HepG2 (cell line): Measurements from ENCODE around the gene DPP7. TPM values are rescaled to one million over a fixed set of nuclear protein-coding genes. Genes with fewer than 3 reads are reported as not detected.

ENCODE experiments used
- ATAC-seq: fragments of 200-7000 bp; cut with Tn5 transposase; 3 replicates; pipeline ENCODE4 v1.9.1; 2020; ENCODE audit warnings: mild to moderate bottlenecking, moderate library complexity
- BruUV-seq: library from RNA; stranded (reverse); fragments of 400-500 nt; replicated peaks from 2 replicates; lab custom pipeline; 2021; lab: Mats Ljungman, UMichigan
- CTCF ChIA-PET: fragments of 300-600 bp; formaldehyde crosslinking; extraction: SDS; loops from one replicate; lab custom pipeline; 2021; ENCODE audit warnings: low total read pairs, inconsistent platforms, low intra/inter-chr PET ratio; lab: Yijun Ruan, JAX
- POLR2A ChIA-PET: fragments of 350-600 bp; sonication (Branson Sonifier 250); formaldehyde crosslinking; loops from one replicate; lab custom pipeline; 2020; ENCODE audit warnings: antibody characterized with exemption, inconsistent platforms; lab: Yijun Ruan, JAX
- DNase-seq: peaks from one replicate; pipeline ENCODE4 v3.0.0-alpha.2; 2015; ENCODE audit warnings: low spot score
- FAIRE-seq: peaks from 3 replicates; lab custom pipeline; 2011; peaks lifted over from hg19 to GRCh38; lab: Jason Lieb, UNC
- H2AFZ ChIP-seq: one replicate; pipeline ENCODE4 v1.6.1; 2011; ENCODE audit warnings: low read length, inconsistent platforms
- H3K27ac ChIP-seq: fragments of 300-600 bp; 3 replicates; pipeline ENCODE4 v1.8.0; 2011; ENCODE audit warnings: mixed run types, mild to moderate bottlenecking, mixed read lengths, low read length, inconsistent platforms; ENCODE audit not compliant: insufficient read depth; ENCODE audit errors: extremely low read length
- H3K27me3 ChIP-seq, 2 experiments: fragments of 200-600 bp in 1 of 2; 2 replicates in 1 of 2; 3 replicates in 1 of 2; pipeline versions ENCODE4 v1.6.0 to v1.8.0; 2011; ENCODE audit warnings: low read length in 2 of 2, mild to moderate bottlenecking in 2 of 2, moderate library complexity in 2 of 2, inconsistent platforms in 1 of 2; ENCODE audit not compliant: insufficient read depth in 2 of 2, control insufficient read depth in 1 of 2
- H3K36me3 ChIP-seq, 2 experiments: fragments of 200-600 bp in 1 of 2; replicated peaks in 1 of 2; 2 replicates in 1 of 2; 3 replicates in 1 of 2; pipeline versions ENCODE4 v1.5.1 to v1.8.0; 2011; ENCODE audit warnings: low read length in 2 of 2, inconsistent platforms in 1 of 2; ENCODE audit not compliant: insufficient read depth in 2 of 2, control insufficient read depth in 1 of 2
- H3K4me1 ChIP-seq: 2 replicates; pipeline ENCODE4 v1.5.1; 2012; ENCODE audit warnings: low read length, inconsistent platforms; ENCODE audit not compliant: insufficient read depth
- H3K4me2 ChIP-seq: 2 replicates; pipeline ENCODE4 v1.6.0; 2011; ENCODE audit warnings: low read depth, low read length, inconsistent platforms
- H3K4me3 ChIP-seq, 3 experiments: fragments of 200-600 bp in 1 of 3; sonication (generic), shearing (Covaris generic) in 1 of 3; replicated peaks in 1 of 3; 2 replicates each; pipeline ENCODE4 v1.5.1; 2011 to 2016; ENCODE audit warnings: low read length in 3 of 3, inconsistent platforms in 2 of 3, low read depth in 2 of 3, mild to moderate bottlenecking in 2 of 3, control low read depth in 1 of 3, mixed read lengths in 1 of 3; ENCODE audit not compliant: insufficient read depth in 1 of 3
- H3K79me2 ChIP-seq: one replicate; pipeline ENCODE4 v1.6.1; 2011; ENCODE audit warnings: low read length, inconsistent platforms; ENCODE audit not compliant: insufficient read depth
- H3K9ac ChIP-seq: 2 replicates; pipeline ENCODE4 v1.6.0; 2011; ENCODE audit warnings: mild to moderate bottlenecking, low read depth, low read length, inconsistent platforms; ENCODE audit not compliant: insufficient read depth
- H3K9me3 ChIP-seq: 2 replicates; pipeline ENCODE4 v1.5.1; 2012; ENCODE audit warnings: mild to moderate bottlenecking, low read length
- H4K20me1 ChIP-seq: 2 replicates; pipeline ENCODE4 v1.6.0; 2011; ENCODE audit warnings: inconsistent platforms, mild to moderate bottlenecking, low read length, moderate library complexity; ENCODE audit not compliant: insufficient read depth
- CREB1 ChIP-seq, 2 experiments: fragments of 450-650 bp in 1 of 2; IDR thresholded peaks; 2 replicates each; pipeline ENCODE4 v1.6.1; 2016 to 2017; ENCODE audit warnings: control low read depth in 1 of 2, mild to moderate bottlenecking in 1 of 2, missing compliant biosample characterization in 1 of 2, missing genetic modification characterization in 1 of 2
- CREM ChIP-seq, 2 experiments: sonication (generic) in 1 of 2; formaldehyde crosslinking in 1 of 2; IDR thresholded peaks; 2 replicates each; pipeline versions ENCODE4 v1.4.0 to v1.6.1; 2016 to 2020; ENCODE audit warnings: antibody characterized with exemption in 1 of 2, mild to moderate bottlenecking in 1 of 2, missing genetic modification reagents in 1 of 2
- ERF ChIP-seq: IDR thresholded peaks from 2 replicates; pipeline ENCODE4 v1.6.1; 2018; ENCODE audit warnings: missing biosample characterization, missing genetic modification reagents
- ISL2 ChIP-seq: sonication (generic); formaldehyde crosslinking; IDR thresholded peaks from 2 replicates; pipeline ENCODE4 v1.5.0; 2020; ENCODE audit warnings: missing genetic modification reagents
- KDM5B ChIP-seq: sonication (generic); formaldehyde crosslinking; IDR thresholded peaks from 2 replicates; pipeline ENCODE4 v1.4.0; 2020; ENCODE audit warnings: missing genetic modification reagents, mild to moderate bottlenecking, borderline replicate concordance
- LCORL ChIP-seq, 2 experiments: fragments of 450-650 bp in 1 of 2; sonication (generic) in 1 of 2; formaldehyde crosslinking in 1 of 2; IDR thresholded peaks; 2 replicates each; pipeline versions ENCODE4 v1.5.0 to v1.6.1; 2017 to 2020; ENCODE audit warnings: antibody characterized with exemption in 1 of 2, missing genetic modification reagents in 1 of 2
- MED8 ChIP-seq: sonication (generic); formaldehyde crosslinking; IDR thresholded peaks from 2 replicates; pipeline ENCODE4 v1.8.1; 2023; ENCODE audit warnings: mild to moderate bottlenecking, missing genetic modification reagents; ENCODE audit not compliant: insufficient replicate concordance
- MLLT10 ChIP-seq: sonication (generic); formaldehyde crosslinking; IDR thresholded peaks from 2 replicates; pipeline ENCODE4 v1.4.0; 2020; ENCODE audit warnings: missing genetic modification reagents
- NFIB ChIP-seq: sonication (generic); formaldehyde crosslinking; IDR thresholded peaks from 2 replicates; pipeline ENCODE4 v1.9.0; 2021; ENCODE audit warnings: missing genetic modification reagents, mild to moderate bottlenecking, borderline replicate concordance
- NONO ChIP-seq, 2 experiments: fragments of 450-650 bp in 1 of 2; sonication (generic) in 1 of 2; formaldehyde crosslinking in 1 of 2; IDR thresholded peaks in 1 of 2; conservative IDR thresholded peaks in 1 of 2; 2 replicates each; pipeline versions ENCODE4 v1.6.1 to v1.8.0; 2017 to 2022; ENCODE audit warnings: mild to moderate bottlenecking in 1 of 2, missing genetic modification reagents in 1 of 2, moderate library complexity in 1 of 2
- NR2C2 ChIP-seq: sonication (generic); formaldehyde crosslinking; IDR thresholded peaks from 2 replicates; pipeline ENCODE4 v1.4.0; 2020; ENCODE audit warnings: missing genetic modification reagents, mild to moderate bottlenecking, moderate library complexity, borderline replicate concordance
- RNF219 ChIP-seq: sonication (generic); formaldehyde crosslinking; IDR thresholded peaks from 2 replicates; pipeline ENCODE4 v1.5.0; 2020; ENCODE audit warnings: mild to moderate bottlenecking, missing genetic modification reagents
- SMAD1 ChIP-seq: sonication (generic); formaldehyde crosslinking; IDR thresholded peaks from 2 replicates; pipeline ENCODE4 v1.4.0; 2020; ENCODE audit warnings: missing genetic modification reagents, low read depth, mild to moderate bottlenecking, borderline replicate concordance
- TMF1 ChIP-seq: sonication (generic); formaldehyde crosslinking; IDR thresholded peaks from 2 replicates; pipeline ENCODE4 v1.8.1; 2022; ENCODE audit warnings: low read depth, missing genetic modification reagents
- ZMYM3 ChIP-seq: sonication (generic); formaldehyde crosslinking; IDR thresholded peaks from 2 replicates; pipeline ENCODE4 v1.5.1; 2020; ENCODE audit warnings: mild to moderate bottlenecking, missing genetic modification reagents
- ZNF3 ChIP-seq: IDR thresholded peaks from 2 replicates; pipeline ENCODE4 v1.7.0; 2017; ENCODE audit warnings: inconsistent platforms
- ZNF362 ChIP-seq: sonication (generic); formaldehyde crosslinking; IDR thresholded peaks from 2 replicates; pipeline ENCODE4 v1.4.0; 2020; ENCODE audit warnings: missing genetic modification reagents, mild to moderate bottlenecking, borderline replicate concordance
- ZNF577 ChIP-seq: sonication (generic); formaldehyde crosslinking; IDR thresholded peaks from 2 replicates; pipeline ENCODE4 v1.4.0; 2020; ENCODE audit warnings: mild to moderate bottlenecking, low read depth, missing genetic modification reagents, borderline replicate concordance
- ZNF7 ChIP-seq: IDR thresholded peaks from 2 replicates; pipeline ENCODE4 v1.6.1; 2016; ENCODE audit warnings: missing biosample characterization, missing genetic modification reagents
- WGBS: methylation state at CpG from one replicate; pipeline ENCODE4 v1.1.6; 2017; ENCODE audit warnings: low lambda C conversion rate; 5-methylcytosine and 5-hydroxymethylcytosine counted together
- in situ Hi-C: cut with HindIII; loops from 2 replicates; pipeline ENCODE4 v1.10.0; 2017; ENCODE audit warnings: low pct_unique_long_range_greater_than_20kb; ENCODE audit not compliant: extremely low pct_ligation_motif_present
- intact Hi-C: fragments of 100-400 bp; cut with micrococcal nuclease; formaldehyde crosslinking; loops from one replicate; pipeline ENCODE4 v1.10.0; 2022; ENCODE audit not compliant: unreplicated experiment
- polyA plus RNA-seq, 8 experiments: library from polyadenylated mRNA; depleted of rRNA in 3 of 8; stranded (reverse) in 7 of 8; unstranded in 1 of 8; fragments of >200 nt; fragmentation: Illumina TruSeq in 4 of 8; extraction: Trizol in 4 of 8; gene quantifications; 2 replicates each; pipeline versions ENCODE4 v1.2.1 to v1.2.3, GENCODE V29; 2011 to 2016; ENCODE audit warnings: low read depth in 4 of 8, missing spikeins in 1 of 8, mixed read lengths in 1 of 8; ENCODE audit not compliant: insufficient read depth in 1 of 8
- total RNA-seq, 5 experiments: library from RNA; depleted of rRNA; stranded (reverse); fragments of >200 nt; fragmentation: Illumina TruSeq; extraction: Trizol; gene quantifications; 2 replicates each; pipeline ENCODE4 v1.2.3, GENCODE V29; 2016; ENCODE audit warnings: low read depth in 1 of 5

Gene DPP7
- total and polyA plus RNA-seq, 2 of the 13 experiments (the other 11 are each of a cell fraction or from before 2014, with no cell fraction given), result 1.2 to 4.5 TPM

- TF ChIP-seq NFIB (CRISPR knock-in tag) (no peak), MLLT10 (no peak), TMF1 (CRISPR knock-in tag) (no peak), CREB1 (IDR thresholded peaks at IDR 0.05) (no peak), CREB1 (CRISPR knock-in tag; IDR thresholded peaks at IDR 0.05) (no peak), ERF (CRISPR knock-in tag) (no peak; the same call in 1 of the 2 replicates), ZNF577 (CRISPR knock-in tag) (no peak)
These were observed 43.6 kb downstream of the DPP7 start (continued) for GRCh38 chr9:137070906-137071275.

- Histone ChIP-seq H4K20me1 (peaks cover 7% of the 10 kb centered on the region; the same call in 1 of the 2 replicates), H3K27ac (peak within 1 kb of the TSS; percentile 70), H3K9me3 (no peaks in the 10 kb centered on the region), H3K9ac (peak within 1 kb of the TSS; percentile 67), H3K4me1 (peaks cover 57% of the 10 kb centered on the region), H3K27me3 (no peaks in the 10 kb centered on the region; a peak in 1 of 5 replicates), H3K79me2 (peaks cover 13% of the 10 kb centered on the region), H3K4me3 (peak within 1 kb of the TSS; percentile 58 to 88 (median 74)), H3K4me2 (peak within 1 kb of the TSS; percentile 96), H2AFZ (no peak within 1 kb of the TSS), H3K36me3 (peaks cover 3 to 5% of the 10 kb centered on the region in 2 experiments; a peak in 1 of 5 replicates)
- TSS peak; percentile 58 for BruUV-seq
- CTCF ChIA-PET, result no interaction called here
- ATAC-seq (peak; percentile 81), FAIRE-seq (peak; percentile 76), DNase-seq (peak; percentile 88)
- in situ Hi-C loops, result no loop called here
- POLR2A ChIA-PET, result interaction anchor here (0.6 to 6.0 kb wide), 16 partner anchors 10 to 589 kb away, joined by 3 to 105 read pairs (median 4); partner anchors contain the start of genes ENTPD2, MAN1B1, SSNA1 and TMEM141
- WGBS, result 0% methylated on average over 24 of the region's 74 CpGs
- intact Hi-C loops, result no loop called here
- no peak for TF ChIP-seq MED8
- no peak for TF ChIP-seq RNF219 (CRISPR knock-in tag)
- no peak for TF ChIP-seq NONO (IDR thresholded peaks at IDR 0.05)
- peak; percentile 58; the same call in 1 of the 2 replicates for TF ChIP-seq NONO (CRISPR knock-in tag; conservative IDR thresholded peaks at IDR 0.05)
- TF ChIP-seq SMAD1 (CRISPR knock-in tag), result no peak
- no peak for TF ChIP-seq ZNF3 (CRISPR knock-in tag)
- TF ChIP-seq CREM (IDR thresholded peaks at IDR 0.05), result peak; percentile 32; the same call in 1 of the 2 replicates
- no peak for TF ChIP-seq CREM (CRISPR knock-in tag; IDR thresholded peaks at IDR 0.05)
- no peak for TF ChIP-seq LCORL (IDR thresholded peaks at IDR 0.05)
- TF ChIP-seq LCORL (CRISPR knock-in tag; IDR thresholded peaks at IDR 0.05), result no peak
- no peak for TF ChIP-seq NR2C2 (CRISPR knock-in tag)
- peak; percentile 23; the same call in 1 of the 2 replicates for TF ChIP-seq KDM5B (CRISPR knock-in tag)
- no peak for TF ChIP-seq ISL2 (CRISPR knock-in tag)
- TF ChIP-seq ZNF7 (CRISPR knock-in tag), result no peak
- peak; percentile 97 for TF ChIP-seq ZNF362 (CRISPR knock-in tag)
- no peak for TF ChIP-seq ZMYM3 (CRISPR knock-in tag)
These were observed 44.2 kb downstream of the DPP7 start, which contains the start of gene SAPCD2 for GRCh38 chr9:137070201-137070905. Gene SAPCD2 (minus strand): TSS chr9:137070557. CDS start chr9:137070460, 97 bp downstream.
